ENCODE results near the gene TSR3. TPM values are rescaled to one million over a fixed set of nuclear protein-coding genes. Genes with fewer than 3 reads are reported as not detected.

The TSR3 gene
- polyA plus RNA-seq, 1 of the 3 experiments (the other 2 are of a cell fraction): 87.3 TPM

DNA sequence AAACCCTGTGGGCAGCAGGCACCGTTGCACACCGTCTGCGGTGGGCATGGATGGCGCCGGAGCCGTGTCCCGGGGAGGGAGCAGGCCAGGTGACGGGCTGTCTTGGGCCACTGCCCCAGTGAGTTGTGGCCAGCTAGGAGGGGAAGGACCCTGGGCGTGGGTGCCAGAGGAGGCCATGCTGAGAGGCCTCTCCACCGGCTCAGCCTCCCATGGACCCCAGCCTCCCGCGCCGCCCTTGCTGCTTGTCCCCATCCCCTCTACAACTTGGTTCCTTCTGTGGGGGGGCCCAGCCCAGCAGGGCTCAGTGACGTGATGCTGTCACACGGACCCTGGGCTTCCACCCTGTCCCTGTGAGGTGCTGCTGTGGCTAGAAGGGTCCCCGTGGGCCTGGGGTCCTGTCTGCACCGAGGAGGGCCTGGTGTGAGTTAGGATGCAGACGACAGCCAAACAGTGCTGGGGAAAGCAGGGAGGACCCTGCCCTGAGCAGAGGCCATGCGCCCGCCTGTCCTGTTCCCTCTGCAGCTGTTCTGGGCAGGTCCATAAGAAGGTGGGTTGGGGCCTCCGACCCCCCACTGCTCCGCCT, 30.9 kb downstream of the TSR3 start (continued):
- TF ChIP-seq, protein P1, sequence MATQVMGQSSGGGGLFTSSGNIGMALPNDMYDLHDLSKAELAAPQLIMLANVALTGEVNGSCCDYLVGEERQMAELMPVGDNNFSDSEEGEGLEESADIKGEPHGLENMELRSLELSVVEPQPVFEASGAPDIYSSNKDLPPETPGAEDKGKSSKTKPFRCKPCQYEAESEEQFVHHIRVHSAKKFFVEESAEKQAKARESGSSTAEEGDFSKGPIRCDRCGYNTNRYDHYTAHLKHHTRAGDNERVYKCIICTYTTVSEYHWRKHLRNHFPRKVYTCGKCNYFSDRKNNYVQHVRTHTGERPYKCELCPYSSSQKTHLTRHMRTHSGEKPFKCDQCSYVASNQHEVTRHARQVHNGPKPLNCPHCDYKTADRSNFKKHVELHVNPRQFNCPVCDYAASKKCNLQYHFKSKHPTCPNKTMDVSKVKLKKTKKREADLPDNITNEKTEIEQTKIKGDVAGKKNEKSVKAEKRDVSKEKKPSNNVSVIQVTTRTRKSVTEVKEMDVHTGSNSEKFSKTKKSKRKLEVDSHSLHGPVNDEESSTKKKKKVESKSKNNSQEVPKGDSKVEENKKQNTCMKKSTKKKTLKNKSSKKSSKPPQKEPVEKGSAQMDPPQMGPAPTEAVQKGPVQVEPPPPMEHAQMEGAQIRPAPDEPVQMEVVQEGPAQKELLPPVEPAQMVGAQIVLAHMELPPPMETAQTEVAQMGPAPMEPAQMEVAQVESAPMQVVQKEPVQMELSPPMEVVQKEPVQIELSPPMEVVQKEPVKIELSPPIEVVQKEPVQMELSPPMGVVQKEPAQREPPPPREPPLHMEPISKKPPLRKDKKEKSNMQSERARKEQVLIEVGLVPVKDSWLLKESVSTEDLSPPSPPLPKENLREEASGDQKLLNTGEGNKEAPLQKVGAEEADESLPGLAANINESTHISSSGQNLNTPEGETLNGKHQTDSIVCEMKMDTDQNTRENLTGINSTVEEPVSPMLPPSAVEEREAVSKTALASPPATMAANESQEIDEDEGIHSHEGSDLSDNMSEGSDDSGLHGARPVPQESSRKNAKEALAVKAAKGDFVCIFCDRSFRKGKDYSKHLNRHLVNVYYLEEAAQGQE (IDR thresholded peaks at IDR 0.05; ENCODE audit: low read depth, low read length): no peak
- TF ChIP-seq TEAD4 (IDR thresholded peaks at IDR 0.05; ENCODE audit: borderline replicate concordance, insufficient read depth) (no peak), FOXM1 (IDR thresholded peaks at IDR 0.05; ENCODE audit: low read depth) (no peak), RAD21 (IDR thresholded peaks at IDR 0.05; ENCODE audit: low read length) (no peak)

DNA sequence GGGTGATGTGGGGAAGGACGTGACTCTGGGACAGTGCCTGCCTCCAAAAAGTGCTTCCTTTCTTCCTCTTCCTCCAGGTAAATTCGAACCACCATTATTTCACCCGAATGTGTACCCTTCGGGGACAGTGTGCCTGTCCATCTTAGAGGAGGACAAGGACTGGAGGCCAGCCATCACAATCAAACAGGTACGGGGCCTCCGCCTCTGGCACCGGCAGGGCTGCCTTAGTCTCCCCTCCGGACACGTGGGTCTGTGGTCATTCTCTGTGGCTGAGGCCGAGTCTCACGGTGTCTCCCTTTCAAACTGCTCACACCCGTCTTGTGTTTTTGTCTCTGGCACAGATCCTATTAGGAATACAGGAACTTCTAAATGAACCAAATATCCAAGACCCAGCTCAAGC, 31.6 kb downstream of the TSR3 start:
- H3K4me1 ChIP-seq (ENCODE audit: control insufficient read depth in 1 of 2, insufficient read depth in 2 of 2, low read depth in 1 of 2, low read length in 1 of 2): no peaks in the 10 kb centered on the region
- H2AFZ ChIP-seq (ENCODE audit: low read depth): no peak overlapping the region
- peaks cover 27 to 78% of the 10 kb centered on the region in 2 experiments for H3K36me3 ChIP-seq (replicated peaks in 1 of 2; ENCODE audit: control insufficient read depth in 1 of 2, insufficient read depth in 2 of 2, low read length in 1 of 2)
- H3K27ac ChIP-seq (ENCODE audit: low read depth in 2 of 2, low read length in 1 of 2): no peak overlapping the region
- H3K9me2 ChIP-seq: no peaks in the 10 kb centered on the region
- no peak overlapping the region for H3K4me2 ChIP-seq
- H3K9ac ChIP-seq: no peak overlapping the region
- CTCF ChIA-PET: interaction anchor here (1.6 kb wide), 1 partner anchor 19 kb away, joined by 3 read pairs; no protein-coding TSS in a partner anchor
- H3K9me3 ChIP-seq: no peaks in the 10 kb centered on the region
- H3K79me2 ChIP-seq (ENCODE audit: insufficient read depth): peaks cover 42% of the 10 kb centered on the region; the same call in 1 of the 2 replicates
- POLR2A ChIA-PET: no interaction called here
- H4K20me1 ChIP-seq (ENCODE audit: insufficient read depth): peaks cover 51% of the 10 kb centered on the region
- WGBS (ENCODE audit: low lambda C conversion rate): 87% methylated on average over 10 of the region's 12 CpGs
- DNase-seq: no peak
- no peaks in the 10 kb centered on the region for H3K27me3 ChIP-seq (ENCODE audit: insufficient read depth)
- H3K4me3 ChIP-seq (ENCODE audit: low read depth in 2 of 2, low read length in 1 of 2): no peak overlapping the region
- peaks cover 5% of the 10 kb centered on the region for H3F3A ChIP-seq (replicated peaks; ENCODE audit: insufficient read depth)
- TF ChIP-seq, protein P2, sequence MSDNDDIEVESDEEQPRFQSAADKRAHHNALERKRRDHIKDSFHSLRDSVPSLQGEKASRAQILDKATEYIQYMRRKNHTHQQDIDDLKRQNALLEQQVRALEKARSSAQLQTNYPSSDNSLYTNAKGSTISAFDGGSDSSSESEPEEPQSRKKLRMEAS (IDR thresholded peaks at IDR 0.05; ENCODE audit: low read depth): no peak
- TF ChIP-seq, protein P3, sequence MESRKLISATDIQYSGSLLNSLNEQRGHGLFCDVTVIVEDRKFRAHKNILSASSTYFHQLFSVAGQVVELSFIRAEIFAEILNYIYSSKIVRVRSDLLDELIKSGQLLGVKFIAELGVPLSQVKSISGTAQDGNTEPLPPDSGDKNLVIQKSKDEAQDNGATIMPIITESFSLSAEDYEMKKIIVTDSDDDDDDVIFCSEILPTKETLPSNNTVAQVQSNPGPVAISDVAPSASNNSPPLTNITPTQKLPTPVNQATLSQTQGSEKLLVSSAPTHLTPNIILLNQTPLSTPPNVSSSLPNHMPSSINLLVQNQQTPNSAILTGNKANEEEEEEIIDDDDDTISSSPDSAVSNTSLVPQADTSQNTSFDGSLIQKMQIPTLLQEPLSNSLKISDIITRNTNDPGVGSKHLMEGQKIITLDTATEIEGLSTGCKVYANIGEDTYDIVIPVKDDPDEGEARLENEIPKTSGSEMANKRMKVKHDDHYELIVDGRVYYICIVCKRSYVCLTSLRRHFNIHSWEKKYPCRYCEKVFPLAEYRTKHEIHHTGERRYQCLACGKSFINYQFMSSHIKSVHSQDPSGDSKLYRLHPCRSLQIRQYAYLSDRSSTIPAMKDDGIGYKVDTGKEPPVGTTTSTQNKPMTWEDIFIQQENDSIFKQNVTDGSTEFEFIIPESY (IDR thresholded peaks at IDR 0.05; ENCODE audit: borderline replicate concordance, low read depth): no peak
- TF ChIP-seq RCOR1 (IDR thresholded peaks at IDR 0.05; ENCODE audit: low read length) (no peak), TEAD4 (IDR thresholded peaks at IDR 0.05; ENCODE audit: borderline replicate concordance, insufficient read depth) (no peak), EZH2phosphoT487 (IDR thresholded peaks at IDR 0.05; ENCODE audit: borderline replicate concordance, low read depth) (no peak), ELF1 (IDR thresholded peaks at IDR 0.05) (no peak), RXRA (IDR thresholded peaks at IDR 0.05; ENCODE audit: borderline replicate concordance, low read depth) (no peak), FOXJ3 (CRISPR knock-in tag; IDR thresholded peaks at IDR 0.05) (no peak), RAD21 (IDR thresholded peaks at IDR 0.05; ENCODE audit: low read length) (no peak), JUND (IDR thresholded peaks at IDR 0.05) (no peak), NRF1 (IDR thresholded peaks at IDR 0.05; ENCODE audit: low read depth, low read length) (no peak), FOXM1 (IDR thresholded peaks at IDR 0.05; ENCODE audit: low read depth) (no peak)
- TF ChIP-seq, protein P1 (IDR thresholded peaks at IDR 0.05; ENCODE audit: low read depth, low read length): no peak
- TF ChIP-seq, protein P4, sequence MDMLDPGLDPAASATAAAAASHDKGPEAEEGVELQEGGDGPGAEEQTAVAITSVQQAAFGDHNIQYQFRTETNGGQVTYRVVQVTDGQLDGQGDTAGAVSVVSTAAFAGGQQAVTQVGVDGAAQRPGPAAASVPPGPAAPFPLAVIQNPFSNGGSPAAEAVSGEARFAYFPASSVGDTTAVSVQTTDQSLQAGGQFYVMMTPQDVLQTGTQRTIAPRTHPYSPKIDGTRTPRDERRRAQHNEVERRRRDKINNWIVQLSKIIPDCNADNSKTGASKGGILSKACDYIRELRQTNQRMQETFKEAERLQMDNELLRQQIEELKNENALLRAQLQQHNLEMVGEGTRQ (IDR thresholded peaks at IDR 0.05; ENCODE audit: borderline replicate concordance, low read depth, low read length): no peak
- TF ChIP-seq, protein P5, sequence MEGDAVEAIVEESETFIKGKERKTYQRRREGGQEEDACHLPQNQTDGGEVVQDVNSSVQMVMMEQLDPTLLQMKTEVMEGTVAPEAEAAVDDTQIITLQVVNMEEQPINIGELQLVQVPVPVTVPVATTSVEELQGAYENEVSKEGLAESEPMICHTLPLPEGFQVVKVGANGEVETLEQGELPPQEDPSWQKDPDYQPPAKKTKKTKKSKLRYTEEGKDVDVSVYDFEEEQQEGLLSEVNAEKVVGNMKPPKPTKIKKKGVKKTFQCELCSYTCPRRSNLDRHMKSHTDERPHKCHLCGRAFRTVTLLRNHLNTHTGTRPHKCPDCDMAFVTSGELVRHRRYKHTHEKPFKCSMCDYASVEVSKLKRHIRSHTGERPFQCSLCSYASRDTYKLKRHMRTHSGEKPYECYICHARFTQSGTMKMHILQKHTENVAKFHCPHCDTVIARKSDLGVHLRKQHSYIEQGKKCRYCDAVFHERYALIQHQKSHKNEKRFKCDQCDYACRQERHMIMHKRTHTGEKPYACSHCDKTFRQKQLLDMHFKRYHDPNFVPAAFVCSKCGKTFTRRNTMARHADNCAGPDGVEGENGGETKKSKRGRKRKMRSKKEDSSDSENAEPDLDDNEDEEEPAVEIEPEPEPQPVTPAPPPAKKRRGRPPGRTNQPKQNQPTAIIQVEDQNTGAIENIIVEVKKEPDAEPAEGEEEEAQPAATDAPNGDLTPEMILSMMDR (IDR thresholded peaks at IDR 0.05): no peak
- TF ChIP-seq, protein P6, sequence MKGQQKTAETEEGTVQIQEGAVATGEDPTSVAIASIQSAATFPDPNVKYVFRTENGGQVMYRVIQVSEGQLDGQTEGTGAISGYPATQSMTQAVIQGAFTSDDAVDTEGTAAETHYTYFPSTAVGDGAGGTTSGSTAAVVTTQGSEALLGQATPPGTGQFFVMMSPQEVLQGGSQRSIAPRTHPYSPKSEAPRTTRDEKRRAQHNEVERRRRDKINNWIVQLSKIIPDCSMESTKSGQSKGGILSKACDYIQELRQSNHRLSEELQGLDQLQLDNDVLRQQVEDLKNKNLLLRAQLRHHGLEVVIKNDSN (IDR thresholded peaks at IDR 0.05; ENCODE audit: borderline replicate concordance, low read depth): no peak

All from SK-N-SH (cell line).